GM12878 (cell line): Measurements from ENCODE around the gene CHRNA9. TPM values are rescaled to one million over a fixed set of nuclear protein-coding genes. Genes with fewer than 3 reads are reported as not detected.

ENCODE experiments used
- ATAC-seq: fragments of 200-7000 bp; cut with Tn5 transposase; 3 replicates; pipeline ENCODE4 v1.9.1; 2020; ENCODE audit warnings: mild to moderate bottlenecking, moderate library complexity
- BruUV-seq: library from RNA; stranded (reverse); fragments of 400-500 nt; replicated peaks from 2 replicates; lab custom pipeline; 2021; lab: Mats Ljungman, UMichigan
- CTCF ChIA-PET: fragments of 300-600 bp; sonication (Branson Sonifier 250); formaldehyde crosslinking; extraction: SDS; loops from one replicate; lab custom pipeline; 2021; ENCODE audit warnings: inconsistent platforms; lab: Yijun Ruan, JAX
- POLR2A ChIA-PET: fragments of 350-600 bp; formaldehyde crosslinking; extraction: SDS; loops from one replicate; lab custom pipeline; 2021; ENCODE audit warnings: inconsistent platforms; lab: Charles Lee
- RAD21 ChIA-PET: fragments of 300-600 bp; sonication (Branson Sonifier 250); formaldehyde crosslinking; loops from one replicate; lab custom pipeline; 2023; ENCODE audit warnings: antibody characterized with exemption; ENCODE audit not compliant: unreplicated experiment; lab: Charles Lee
- SMC1A ChIA-PET: fragments of 300-600 bp; sonication (Branson Sonifier 250); formaldehyde crosslinking; loops from one replicate; lab custom pipeline; 2023; ENCODE audit not compliant: unreplicated experiment, uncharacterized antibody; lab: Charles Lee
- DNase-seq: peaks from one replicate; pipeline ENCODE4 v3.0.0-alpha.2; 2011; ENCODE audit warnings: low read depth, low spot score
- FAIRE-seq: peaks from 3 replicates; lab custom pipeline; 2011; peaks lifted over from hg19 to GRCh38; lab: Jason Lieb, UNC
- H2AFZ ChIP-seq: 2 replicates; pipeline ENCODE4 v1.6.0; 2011; ENCODE audit warnings: low read depth, low read length, control low read depth; ENCODE audit not compliant: control insufficient read depth
- H3K27ac ChIP-seq: 2 replicates; pipeline ENCODE4 v1.5.1; 2011; ENCODE audit warnings: control low read depth; ENCODE audit not compliant: control insufficient read depth, insufficient read depth
- H3K27me3 ChIP-seq, 2 experiments: replicated peaks in 1 of 2; 2 replicates each; pipeline versions ENCODE4 v1.6.0 to v1.6.1; 2011; ENCODE audit warnings: low read length in 1 of 2; ENCODE audit not compliant: control insufficient read depth in 2 of 2, insufficient read depth in 2 of 2
- H3K36me3 ChIP-seq, 2 experiments: 2 replicates each; pipeline ENCODE4 v1.5.1; 2011; ENCODE audit warnings: low read length in 1 of 2; ENCODE audit not compliant: control insufficient read depth in 2 of 2, insufficient read depth in 2 of 2
- H3K4me1 ChIP-seq: 2 replicates; pipeline ENCODE4 v1.6.1; 2011; ENCODE audit warnings: mild to moderate bottlenecking, low read length, moderate library complexity, mixed read lengths; ENCODE audit not compliant: control insufficient read depth, insufficient read depth
- H3K4me2 ChIP-seq: 2 replicates; pipeline ENCODE4 v1.6.0; 2011; ENCODE audit warnings: control low read depth; ENCODE audit not compliant: control insufficient read depth, insufficient read depth
- H3K4me3 ChIP-seq: fragments of 200-600 bp; sonication (generic); 2 replicates; pipeline ENCODE4 v1.5.1; 2016
- H3K79me2 ChIP-seq: 2 replicates; pipeline ENCODE4 v1.6.0; 2011; ENCODE audit warnings: low read length; ENCODE audit not compliant: control insufficient read depth, insufficient read depth
- H3K9ac ChIP-seq: 2 replicates; pipeline ENCODE4 v1.8.0; 2011; ENCODE audit warnings: low read length, control low read depth, mixed read lengths; ENCODE audit not compliant: control insufficient read depth, insufficient read depth
- H3K9me3 ChIP-seq: replicated peaks from 3 replicates; pipeline ENCODE4 v1.5.1; 2011; ENCODE audit warnings: mild to moderate bottlenecking, low read length; ENCODE audit not compliant: control insufficient read depth, insufficient read depth
- H4K20me1 ChIP-seq: 2 replicates; pipeline ENCODE4 v1.6.0; 2011; ENCODE audit not compliant: control insufficient read depth, insufficient read depth
- CHD1 ChIP-seq: IDR thresholded peaks from 2 replicates; pipeline ENCODE4 v1.6.1; 2012; ENCODE audit warnings: low read depth, low read length, improper control_type of control experiment
- FOXK2 ChIP-seq: fragments of 450-650 bp; IDR thresholded peaks from 2 replicates; pipeline ENCODE4 v1.6.1; 2017; ENCODE audit warnings: mild to moderate bottlenecking, moderate library complexity
- HCFC1 ChIP-seq: fragments of 150-350 bp; IDR thresholded peaks from 2 replicates; pipeline ENCODE4 v1.6.1; 2014; ENCODE audit warnings: low read length
- KAT2A ChIP-seq: conservative IDR thresholded peaks from 2 replicates; pipeline ENCODE4 v1.6.1; 2011; ENCODE audit warnings: low read depth, low read length; ENCODE audit not compliant: control insufficient read depth
- MEF2A ChIP-seq: IDR thresholded peaks from 2 replicates; pipeline ENCODE4 v1.6.1; 2011; ENCODE audit warnings: low read depth, mild to moderate bottlenecking, low read length, moderate library complexity; ENCODE audit not compliant: insufficient read depth
- PAX5 ChIP-seq: IDR thresholded peaks from 2 replicates; pipeline ENCODE4 v1.6.1; 2011; ENCODE audit warnings: low read depth, low read length, borderline replicate concordance
- ZBTB4 ChIP-seq: fragments of 450-650 bp; formaldehyde crosslinking; IDR thresholded peaks from 2 replicates; pipeline ENCODE4 v1.4.0; 2022; ENCODE audit warnings: mild to moderate bottlenecking, moderate library complexity
- ZNF622 ChIP-seq: fragments of 450-650 bp; IDR thresholded peaks from 2 replicates; pipeline ENCODE4 v1.6.1; 2017; ENCODE audit warnings: mild to moderate bottlenecking, inconsistent platforms
- WGBS: methylation state at CpG from one replicate; pipeline ENCODE4 v1.1.6; 2016; ENCODE audit warnings: low lambda C conversion rate; ENCODE audit not compliant: insufficient replicate concordance, insufficient coverage; ENCODE audit errors: missing lambda C conversion rate; 5-methylcytosine and 5-hydroxymethylcytosine counted together
- in situ Hi-C: fragments of 300-500 bp; cut with MboI; formaldehyde crosslinking; loops from 9 replicates; pipeline ENCODE4 v1.14.3; 2018; ENCODE audit warnings: mixed read lengths
- intact Hi-C: fragments of 100-400 bp; cut with micrococcal nuclease; formaldehyde crosslinking; loops from one replicate; pipeline ENCODE4 v1.14.2; 2022; ENCODE audit not compliant: unreplicated experiment
- polyA plus RNA-seq, 11 experiments: library from polyadenylated mRNA; depleted of rRNA in 4 of 11; unstranded in 6 of 11; stranded (reverse) in 5 of 11; fragments of >200 nt; fragmentation: Nextera tagmentation in 4 of 11; fragmentation: Illumina TruSeq in 1 of 11; extraction: Ambion mirVana in 4 of 11; extraction: Trizol in 1 of 11; gene quantifications; 1 replicate in 1 of 11; 2 replicates in 10 of 11; pipeline versions ENCODE4 v1.2.1 to v1.2.3, GENCODE V29; 2011 to 2016; ENCODE audit warnings: inconsistent platforms in 2 of 11, missing spikeins in 2 of 11, low read depth in 1 of 11
- total RNA-seq, 4 experiments: library from RNA; depleted of rRNA in 3 of 4; stranded (reverse); fragments of >200 nt in 3 of 4; fragmentation: Illumina TruSeq in 1 of 4; extraction: Trizol in 1 of 4; gene quantifications; 2 replicates each; pipeline versions ENCODE4 v1.2.1 to v1.2.3, GENCODE V29; 2013 to 2021

Gene CHRNA9
- total and polyA plus RNA-seq, 10 of the 15 experiments (the other 5 are each of a cell fraction or from before 2014, with no cell fraction given): 0.05 to 0.09 (median 0.08) TPM; not detected in 7

GRCh38 chr4:40331961-40332360 lies 3.2 kb upstream of the CHRNA9 start:
- H3K79me2 ChIP-seq: no peaks in the 10 kb centered on the region
- in situ Hi-C loops: no loop called here
- ChIA-PET SMC1A (interaction anchor here (0.8 to 1.9 kb wide), 6 partner anchors 9 to 381 kb away, joined by 3 to 8 read pairs (median 4); no protein-coding TSS in a partner anchor), RAD21 (interaction anchor here (3.4 kb wide), 1 partner anchor 387 kb away, joined by 9 read pairs; no protein-coding TSS in a partner anchor), POLR2A (interaction anchor here (0.7 kb wide), 2 partner anchors 144 to 496 kb away, joined by 3 to 5 read pairs; no protein-coding TSS in a partner anchor), CTCF (interaction anchor here (0.5 to 1.6 kb wide), 5 partner anchors 15 to 1658 kb away, joined by 3 to 4 read pairs (median 3); no protein-coding TSS in a partner anchor)
- intact Hi-C loops: no loop called here
- H3K4me1 ChIP-seq: no peaks in the 10 kb centered on the region
- DNase-seq (no peak), FAIRE-seq (no peak), ATAC-seq (no peak)
- no peak overlapping the region for H3K4me2 ChIP-seq
- BruUV-seq: no TSS peak
- H3K4me3 ChIP-seq: no peak overlapping the region
- H4K20me1 ChIP-seq: no peaks in the 10 kb centered on the region
- H3K9me3 ChIP-seq: no peaks in the 10 kb centered on the region
- H2AFZ ChIP-seq: no peak overlapping the region
- H3K9ac ChIP-seq: no peak overlapping the region
- TF ChIP-seq MEF2A (no peak), ZNF622 (no peak), ZBTB4 (CRISPR knock-in tag) (no peak), HCFC1 (no peak), PAX5 (no peak), CHD1 (no peak), KAT2A (no peak), FOXK2 (no peak)
- peaks cover 0 to 3% of the 10 kb centered on the region in 2 experiments; a peak in 1 of 4 replicates for H3K27me3 ChIP-seq
- 0% methylated on average over 3 of the region's 3 CpGs for WGBS
- H3K27ac ChIP-seq: no peak overlapping the region
- H3K36me3 ChIP-seq: no peaks in the 10 kb centered on the region
